Measurements from ENCODE around the gene PSMB5.

DNA sequence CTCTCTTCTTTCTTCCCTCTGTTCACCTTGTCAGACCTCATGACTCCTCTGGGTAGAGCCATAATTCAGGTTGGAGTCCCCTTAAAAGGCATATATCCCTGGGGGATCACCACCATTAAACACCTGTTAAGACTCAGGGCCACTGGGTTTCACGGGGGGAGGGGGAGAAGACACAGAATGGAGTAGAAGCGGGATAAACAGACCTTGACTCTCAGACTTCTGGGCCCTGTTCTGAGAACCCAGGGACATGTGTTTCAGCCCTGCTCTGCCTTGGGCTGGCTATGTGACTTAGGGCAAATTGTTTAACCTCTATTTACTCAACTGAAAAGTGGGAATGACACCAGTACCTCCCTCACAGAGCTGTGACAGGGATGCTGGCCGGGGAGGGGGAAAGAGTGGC is 18.0 kb upstream of the PSMB5 start:
- no peak for TF ChIP-seq EZH2 (IDR thresholded peaks at IDR 0.05; ENCODE audit: borderline replicate concordance, insufficient read depth, low read length, poor library complexity, severe bottlenecking)
- TF ChIP-seq POLR2AphosphoS5 (IDR thresholded peaks at IDR 0.05) = no peak
- TF ChIP-seq, protein P1, sequence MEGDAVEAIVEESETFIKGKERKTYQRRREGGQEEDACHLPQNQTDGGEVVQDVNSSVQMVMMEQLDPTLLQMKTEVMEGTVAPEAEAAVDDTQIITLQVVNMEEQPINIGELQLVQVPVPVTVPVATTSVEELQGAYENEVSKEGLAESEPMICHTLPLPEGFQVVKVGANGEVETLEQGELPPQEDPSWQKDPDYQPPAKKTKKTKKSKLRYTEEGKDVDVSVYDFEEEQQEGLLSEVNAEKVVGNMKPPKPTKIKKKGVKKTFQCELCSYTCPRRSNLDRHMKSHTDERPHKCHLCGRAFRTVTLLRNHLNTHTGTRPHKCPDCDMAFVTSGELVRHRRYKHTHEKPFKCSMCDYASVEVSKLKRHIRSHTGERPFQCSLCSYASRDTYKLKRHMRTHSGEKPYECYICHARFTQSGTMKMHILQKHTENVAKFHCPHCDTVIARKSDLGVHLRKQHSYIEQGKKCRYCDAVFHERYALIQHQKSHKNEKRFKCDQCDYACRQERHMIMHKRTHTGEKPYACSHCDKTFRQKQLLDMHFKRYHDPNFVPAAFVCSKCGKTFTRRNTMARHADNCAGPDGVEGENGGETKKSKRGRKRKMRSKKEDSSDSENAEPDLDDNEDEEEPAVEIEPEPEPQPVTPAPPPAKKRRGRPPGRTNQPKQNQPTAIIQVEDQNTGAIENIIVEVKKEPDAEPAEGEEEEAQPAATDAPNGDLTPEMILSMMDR (IDR thresholded peaks at IDR 0.05; ENCODE audit: poor library complexity, severe bottlenecking) = no peak
- TF ChIP-seq, protein P2, sequence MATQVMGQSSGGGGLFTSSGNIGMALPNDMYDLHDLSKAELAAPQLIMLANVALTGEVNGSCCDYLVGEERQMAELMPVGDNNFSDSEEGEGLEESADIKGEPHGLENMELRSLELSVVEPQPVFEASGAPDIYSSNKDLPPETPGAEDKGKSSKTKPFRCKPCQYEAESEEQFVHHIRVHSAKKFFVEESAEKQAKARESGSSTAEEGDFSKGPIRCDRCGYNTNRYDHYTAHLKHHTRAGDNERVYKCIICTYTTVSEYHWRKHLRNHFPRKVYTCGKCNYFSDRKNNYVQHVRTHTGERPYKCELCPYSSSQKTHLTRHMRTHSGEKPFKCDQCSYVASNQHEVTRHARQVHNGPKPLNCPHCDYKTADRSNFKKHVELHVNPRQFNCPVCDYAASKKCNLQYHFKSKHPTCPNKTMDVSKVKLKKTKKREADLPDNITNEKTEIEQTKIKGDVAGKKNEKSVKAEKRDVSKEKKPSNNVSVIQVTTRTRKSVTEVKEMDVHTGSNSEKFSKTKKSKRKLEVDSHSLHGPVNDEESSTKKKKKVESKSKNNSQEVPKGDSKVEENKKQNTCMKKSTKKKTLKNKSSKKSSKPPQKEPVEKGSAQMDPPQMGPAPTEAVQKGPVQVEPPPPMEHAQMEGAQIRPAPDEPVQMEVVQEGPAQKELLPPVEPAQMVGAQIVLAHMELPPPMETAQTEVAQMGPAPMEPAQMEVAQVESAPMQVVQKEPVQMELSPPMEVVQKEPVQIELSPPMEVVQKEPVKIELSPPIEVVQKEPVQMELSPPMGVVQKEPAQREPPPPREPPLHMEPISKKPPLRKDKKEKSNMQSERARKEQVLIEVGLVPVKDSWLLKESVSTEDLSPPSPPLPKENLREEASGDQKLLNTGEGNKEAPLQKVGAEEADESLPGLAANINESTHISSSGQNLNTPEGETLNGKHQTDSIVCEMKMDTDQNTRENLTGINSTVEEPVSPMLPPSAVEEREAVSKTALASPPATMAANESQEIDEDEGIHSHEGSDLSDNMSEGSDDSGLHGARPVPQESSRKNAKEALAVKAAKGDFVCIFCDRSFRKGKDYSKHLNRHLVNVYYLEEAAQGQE (IDR thresholded peaks at IDR 0.05; ENCODE audit: borderline replicate concordance) = no peak
- TF ChIP-seq TAF1 (IDR thresholded peaks at IDR 0.05; ENCODE audit: low read depth) = no peak
- no peak for TF ChIP-seq SMC3 (conservative IDR thresholded peaks at IDR 0.05; ENCODE audit: poor library complexity)
- TF ChIP-seq RAD21 (conservative IDR thresholded peaks at IDR 0.05) = no peak
